Right lobe of liver (tissue), 6 donors: ENCODE data around the gene TNIK. TPM values are rescaled to one million over a fixed set of nuclear protein-coding genes. Genes with fewer than 3 reads are reported as not detected.
"Not testable (repeated sequence)": the region's sequence is repeated elsewhere in the genome, so short reads cannot be mapped to it uniquely, and the experiment has no call there.

Experiments used
- ATAC-seq, 4 donors: fragments of 200-7000 bp; cut with Tn5 transposase; one replicate each; pipeline ENCODE4 v1.9.1; 2020; ENCODE audit warnings: mild to moderate bottlenecking in 4 of 4, moderate library complexity in 4 of 4
- DNase-seq, 3 donors: peaks; one replicate each; pipeline ENCODE4 v3.0.0-alpha.2; 2020
- H3K27ac ChIP-seq, 3 donors: fragments of 200-600 bp; one replicate each; pipeline ENCODE4 v1.8.0; 2022
- H3K27me3 ChIP-seq, 2 donors: fragments of 200-600 bp; one replicate each; pipeline ENCODE4 v1.8.0; 2022
- H3K36me3 ChIP-seq, 4 donors: fragments of 200-600 bp; sonication (generic) in 1 of 4; one replicate each; pipeline versions ENCODE4 v1.5.1 to v1.8.0; 2017 to 2022; ENCODE audit warnings: control low read depth in 1 of 4
- H3K4me1 ChIP-seq, 4 donors: fragments of 200-600 bp; sonication (generic) in 1 of 4; one replicate each; pipeline versions ENCODE4 v1.5.1 to v1.8.0; 2017 to 2022; ENCODE audit warnings: control low read depth in 1 of 4
- H3K4me3 ChIP-seq, 3 donors: fragments of 200-600 bp; one replicate each; pipeline ENCODE4 v1.8.0; 2022
- H3K9me3 ChIP-seq, 4 donors: fragments of 200-600 bp; sonication (generic) in 1 of 4; one replicate each; pipeline versions ENCODE4 v1.5.1 to v1.8.0; 2017 to 2022; ENCODE audit warnings: control low read depth in 1 of 4
- POLR2A ChIP-seq: fragments of 450-650 bp; IDR thresholded peaks from one replicate; pipeline ENCODE4 v1.6.1; 2017; ENCODE audit warnings: antibody characterized with exemption, mild to moderate bottlenecking
- WGBS: methylation state at CpG from one replicate; pipeline ENCODE4 v1.1.6; 2018; ENCODE audit warnings: low coverage, low lambda C conversion rate; ENCODE audit not compliant: insufficient coverage; ENCODE audit errors: missing lambda C conversion rate; 5-methylcytosine and 5-hydroxymethylcytosine counted together
- intact Hi-C, 2 donors: fragments of 100-400 bp; cut with DNase I; formaldehyde crosslinking; loops; one replicate each; pipeline versions ENCODE4 v1.11.2 to v1.14.1; 2022
- total RNA-seq, 6 experiments: library from RNA; depleted of rRNA in 2 of 6; stranded (reverse); fragments of >200 nt in 2 of 6; fragmentation: NEBNext Ultra II Directional in 3 of 6; extraction: Animal tissue kit (Norgen Biotek cat#: 25700) in 3 of 6; gene quantifications; one replicate each; pipeline versions ENCODE4 v1.1.0 to v1.2.4, GENCODE V29; 2016 to 2023
- TF ChIP-seq, protein P1 (sequence below), 4 donors: fragments of 200-600 bp in 3 of 4; fragments of 450-650 bp in 1 of 4; IDR thresholded peaks; one replicate each; pipeline versions ENCODE4 v1.5.1 to v1.8.0; 2016 to 2022; ENCODE audit warnings: antibody characterized with exemption in 4 of 4, mild to moderate bottlenecking in 2 of 4
- donor health status: DM: no; HTN: yes; CAD: no.
- donor health status: DM: no; HTN: no; CAD: no.
- donor health status: DM: no; HTN: no; CAD: no.
- donor health status: DM: no; HTN: yes; CAD: no.
- donor health status: DM: no; HTN: yes; CAD: no.

Gene TNIK
- total RNA-seq, 6 experiments from 2014 or later, result 5.2 to 8.0 (median 6.8) TPM

DNA sequence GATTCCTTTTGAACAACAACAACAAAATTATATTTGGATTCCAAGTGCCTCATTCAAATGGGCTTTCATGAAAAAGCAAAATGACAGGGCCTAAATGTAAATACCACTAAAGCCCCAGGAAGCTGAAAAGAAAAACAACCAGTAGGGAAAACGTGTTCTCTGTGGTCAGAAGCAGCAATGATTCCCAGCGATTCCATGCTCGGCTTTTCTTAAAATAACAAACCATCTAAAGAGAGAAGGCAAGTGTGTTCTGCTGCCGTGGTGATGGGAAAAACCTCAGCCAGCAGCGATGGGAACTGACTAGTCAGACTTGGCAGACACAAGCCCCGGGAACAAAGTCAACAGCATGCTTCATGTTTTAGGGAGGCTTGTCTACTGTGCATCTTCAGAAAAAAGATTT, 153.6 kb downstream of the TNIK start:
- intact Hi-C loops, result no loop called here
- Histone ChIP-seq H3K4me3 (no peak overlapping the region), H3K9me3 (no peaks in the 10 kb centered on the region), H3K36me3 (no peaks in the 10 kb centered on the region), H3K27me3 (no peaks in the 10 kb centered on the region), H3K4me1 (no peaks in the 10 kb centered on the region), H3K27ac (no peak overlapping the region)
- DNase-seq, result no peak
- whole genome bisulfite sequencing, result 50% methylated on average over 6 of the region's 6 CpGs
- peak in 1 of 4 donors; percentile 42 for ATAC-seq
- TF ChIP-seq, protein P1, sequence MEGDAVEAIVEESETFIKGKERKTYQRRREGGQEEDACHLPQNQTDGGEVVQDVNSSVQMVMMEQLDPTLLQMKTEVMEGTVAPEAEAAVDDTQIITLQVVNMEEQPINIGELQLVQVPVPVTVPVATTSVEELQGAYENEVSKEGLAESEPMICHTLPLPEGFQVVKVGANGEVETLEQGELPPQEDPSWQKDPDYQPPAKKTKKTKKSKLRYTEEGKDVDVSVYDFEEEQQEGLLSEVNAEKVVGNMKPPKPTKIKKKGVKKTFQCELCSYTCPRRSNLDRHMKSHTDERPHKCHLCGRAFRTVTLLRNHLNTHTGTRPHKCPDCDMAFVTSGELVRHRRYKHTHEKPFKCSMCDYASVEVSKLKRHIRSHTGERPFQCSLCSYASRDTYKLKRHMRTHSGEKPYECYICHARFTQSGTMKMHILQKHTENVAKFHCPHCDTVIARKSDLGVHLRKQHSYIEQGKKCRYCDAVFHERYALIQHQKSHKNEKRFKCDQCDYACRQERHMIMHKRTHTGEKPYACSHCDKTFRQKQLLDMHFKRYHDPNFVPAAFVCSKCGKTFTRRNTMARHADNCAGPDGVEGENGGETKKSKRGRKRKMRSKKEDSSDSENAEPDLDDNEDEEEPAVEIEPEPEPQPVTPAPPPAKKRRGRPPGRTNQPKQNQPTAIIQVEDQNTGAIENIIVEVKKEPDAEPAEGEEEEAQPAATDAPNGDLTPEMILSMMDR (IDR thresholded peaks at IDR 0.05), result no peak
- TF ChIP-seq POLR2A, result no peak

DNA sequence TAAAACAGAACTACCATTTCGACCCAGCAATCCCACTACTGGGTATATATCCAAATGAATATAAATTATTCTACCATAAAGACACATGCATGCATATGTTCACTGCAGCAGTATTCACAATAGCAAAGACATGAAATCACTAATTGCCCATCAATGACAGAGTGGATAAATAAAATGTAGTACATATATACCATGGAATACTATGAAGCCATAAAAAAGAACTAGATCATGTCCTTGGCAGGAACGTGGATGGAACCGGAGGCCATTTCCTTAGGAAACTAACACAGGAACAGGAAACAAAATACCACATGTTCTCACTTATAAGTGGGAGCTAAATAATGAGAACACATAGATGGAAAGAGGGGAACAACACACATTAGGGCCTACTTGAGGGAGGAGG, 154.4 kb downstream of the TNIK start:
- WGBS, result 88% methylated on average over 3 of the region's 3 CpGs
- H3K4me3 ChIP-seq, intact Hi-C loops, H3K36me3 ChIP-seq, ATAC-seq, H3K4me1 ChIP-seq, DNase-seq, H3K27ac ChIP-seq, H3K9me3 ChIP-seq, H3K27me3 ChIP-seq: not testable (repeated sequence)

DNA sequence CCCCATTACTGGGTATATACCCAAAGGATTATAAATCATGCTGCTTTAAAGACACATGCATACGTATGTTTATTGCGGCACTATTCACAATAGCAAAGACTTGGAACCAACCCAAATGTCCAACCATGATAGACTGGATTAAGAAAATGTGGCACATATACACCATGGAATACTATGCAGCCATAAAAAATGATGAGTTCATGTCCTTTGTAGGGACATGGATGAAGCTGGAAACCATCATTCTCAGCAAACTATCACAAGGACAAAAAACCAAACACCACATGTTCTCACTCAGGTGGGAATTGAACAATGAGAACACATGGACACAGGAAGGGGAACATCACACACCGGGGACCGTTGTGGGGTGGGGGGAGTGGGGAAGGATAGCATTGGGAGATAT, 155.7 kb downstream of the TNIK start:
- H3K4me3 ChIP-seq, H3K27me3 ChIP-seq, DNase-seq, H3K36me3 ChIP-seq, H3K27ac ChIP-seq, ATAC-seq, intact Hi-C loops, H3K4me1 ChIP-seq, H3K9me3 ChIP-seq: not testable (repeated sequence)
- 76% methylated on average over 4 of the region's 4 CpGs for WGBS

DNA sequence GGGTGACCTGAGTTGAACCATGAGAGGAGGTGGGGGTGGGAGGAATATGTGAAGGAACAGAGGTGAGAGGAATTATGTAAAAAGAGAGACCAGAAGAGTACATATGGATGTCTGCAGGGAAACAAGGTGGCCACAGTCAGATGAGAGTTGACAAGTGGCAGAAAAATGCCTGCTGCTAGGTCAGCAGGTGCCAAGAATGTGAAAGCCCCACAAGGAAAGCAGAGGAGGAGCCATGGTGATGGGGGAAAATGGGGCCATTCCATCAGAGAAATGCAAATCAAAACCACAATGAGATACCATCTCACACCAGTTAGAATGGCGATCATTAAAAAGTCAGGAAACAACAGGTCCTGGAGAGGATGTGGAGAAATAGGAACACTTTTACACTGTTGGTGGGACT, 156.2 kb downstream of the TNIK start:
- DNase-seq, H3K4me3 ChIP-seq, H3K9me3 ChIP-seq, ATAC-seq, intact Hi-C loops, H3K36me3 ChIP-seq, H3K27me3 ChIP-seq, H3K27ac ChIP-seq, H3K4me1 ChIP-seq: not testable (repeated sequence)
- no CpG with 5 or more reads among the region's 1 CpG for WGBS

- Histone ChIP-seq H3K4me3 (no peak overlapping the region), H3K9me3 (no peaks in the 10 kb centered on the region), H3K27me3 (no peaks in the 10 kb centered on the region), H3K36me3 (no peaks in the 10 kb centered on the region), H3K4me1 (no peaks in the 10 kb centered on the region), H3K27ac (no peak overlapping the region)
- intact Hi-C loops, result no loop called here
- DNase-seq (no peak), ATAC-seq (no peak)
- 94% methylated on average over 1 of the region's 1 CpG for WGBS
- no peak for TF ChIP-seq POLR2A
- TF ChIP-seq, protein P1 (IDR thresholded peaks at IDR 0.05), result no peak
These were observed 158.2 kb downstream of the TNIK start for GRCh38 chr3:171301998-171302397.

DNA sequence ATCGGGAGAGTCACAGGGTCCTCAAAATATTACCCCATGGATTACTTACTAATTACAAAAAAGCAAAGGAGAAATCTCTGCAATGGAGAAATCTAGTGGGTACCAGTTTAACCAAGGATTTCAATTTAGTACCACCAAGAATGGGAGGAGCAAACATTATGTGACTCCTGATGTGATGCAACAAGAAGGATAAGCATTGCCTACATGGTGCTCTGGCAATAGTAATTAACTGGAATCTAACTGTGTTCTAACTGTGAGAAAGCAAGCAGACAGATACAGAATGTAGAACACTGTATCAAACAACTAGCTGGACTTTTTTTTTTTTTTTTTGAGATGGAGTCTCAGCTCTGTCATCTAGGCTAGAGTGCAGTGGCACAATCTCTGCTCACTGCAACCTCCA, 159.2 kb downstream of the TNIK start:
- WGBS, result 100% methylated on average over 1 of the region's 1 CpG
- no peak for DNase-seq

More for the DNA sequence above, 159.2 kb downstream of the TNIK start:
- no peak overlapping the region for H3K27ac ChIP-seq
- ATAC-seq, result no peak
- H3K4me1 ChIP-seq, result no peaks in the 10 kb centered on the region
- intact Hi-C loops, result no loop called here
- H3K36me3 ChIP-seq, result no peaks in the 10 kb centered on the region
- no peaks in the 10 kb centered on the region for H3K9me3 ChIP-seq
- no peak overlapping the region for H3K4me3 ChIP-seq
- TF ChIP-seq POLR2A, result no peak
- TF ChIP-seq, protein P1 (IDR thresholded peaks at IDR 0.05), result no peak
- no peaks in the 10 kb centered on the region for H3K27me3 ChIP-seq
